Measurements from ENCODE around the gene P4HA2. TPM values are rescaled to one million over a fixed set of nuclear protein-coding genes. Genes with fewer than 3 reads are reported as not detected.

P4HA2 gene
- total RNA-seq, 2 experiments from 2014 or later: 17.3 to 18.6 TPM

DNA sequence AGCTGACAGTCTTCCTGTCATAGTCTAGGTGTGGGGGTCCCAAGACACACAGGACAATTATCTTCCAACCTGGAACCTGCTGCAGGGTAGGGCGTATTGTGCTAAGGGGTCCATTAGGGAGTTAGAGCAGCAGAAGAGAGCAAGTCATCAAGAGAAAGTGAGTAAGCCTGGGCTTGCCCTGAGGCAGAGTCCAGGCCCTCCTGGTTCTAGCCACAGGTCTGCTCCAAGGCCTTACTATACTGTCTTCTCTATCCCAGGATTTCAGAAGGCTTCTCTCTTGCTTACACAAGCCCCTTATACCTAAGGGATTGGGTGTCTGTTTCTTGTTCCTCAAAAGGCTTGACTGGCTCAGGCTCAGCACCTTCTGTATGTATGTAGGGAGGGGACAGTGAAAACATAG is 7.7 kb downstream of the P4HA2 start:
- ATAC-seq (no peak), DNase-seq (no peak)
- Mint-ChIP-seq H3K36me3 (ENCODE audit: low read depth) (no peaks in the 10 kb centered on the region), H3K27me3 (peaks cover 2% of the 10 kb centered on the region), H3K4me1 (ENCODE audit: low read depth) (peaks cover under 1% of the 10 kb centered on the region), H3K27ac (no peak overlapping the region), H3K9me3 (no peaks in the 10 kb centered on the region), H3K4me3 (no peak overlapping the region)
- TF ChIP-seq, protein P1, sequence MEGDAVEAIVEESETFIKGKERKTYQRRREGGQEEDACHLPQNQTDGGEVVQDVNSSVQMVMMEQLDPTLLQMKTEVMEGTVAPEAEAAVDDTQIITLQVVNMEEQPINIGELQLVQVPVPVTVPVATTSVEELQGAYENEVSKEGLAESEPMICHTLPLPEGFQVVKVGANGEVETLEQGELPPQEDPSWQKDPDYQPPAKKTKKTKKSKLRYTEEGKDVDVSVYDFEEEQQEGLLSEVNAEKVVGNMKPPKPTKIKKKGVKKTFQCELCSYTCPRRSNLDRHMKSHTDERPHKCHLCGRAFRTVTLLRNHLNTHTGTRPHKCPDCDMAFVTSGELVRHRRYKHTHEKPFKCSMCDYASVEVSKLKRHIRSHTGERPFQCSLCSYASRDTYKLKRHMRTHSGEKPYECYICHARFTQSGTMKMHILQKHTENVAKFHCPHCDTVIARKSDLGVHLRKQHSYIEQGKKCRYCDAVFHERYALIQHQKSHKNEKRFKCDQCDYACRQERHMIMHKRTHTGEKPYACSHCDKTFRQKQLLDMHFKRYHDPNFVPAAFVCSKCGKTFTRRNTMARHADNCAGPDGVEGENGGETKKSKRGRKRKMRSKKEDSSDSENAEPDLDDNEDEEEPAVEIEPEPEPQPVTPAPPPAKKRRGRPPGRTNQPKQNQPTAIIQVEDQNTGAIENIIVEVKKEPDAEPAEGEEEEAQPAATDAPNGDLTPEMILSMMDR (IDR thresholded peaks at IDR 0.05): no peak
- ChIA-PET CTCF (interaction anchor here (1.3 to 1.4 kb wide), 2 partner anchors 19 to 155 kb away, joined by 3 to 5 read pairs; no protein-coding TSS in a partner anchor), POLR2A (no interaction called here)
- intact Hi-C loops (cut with micrococcal nuclease): no loop called here

DNA sequence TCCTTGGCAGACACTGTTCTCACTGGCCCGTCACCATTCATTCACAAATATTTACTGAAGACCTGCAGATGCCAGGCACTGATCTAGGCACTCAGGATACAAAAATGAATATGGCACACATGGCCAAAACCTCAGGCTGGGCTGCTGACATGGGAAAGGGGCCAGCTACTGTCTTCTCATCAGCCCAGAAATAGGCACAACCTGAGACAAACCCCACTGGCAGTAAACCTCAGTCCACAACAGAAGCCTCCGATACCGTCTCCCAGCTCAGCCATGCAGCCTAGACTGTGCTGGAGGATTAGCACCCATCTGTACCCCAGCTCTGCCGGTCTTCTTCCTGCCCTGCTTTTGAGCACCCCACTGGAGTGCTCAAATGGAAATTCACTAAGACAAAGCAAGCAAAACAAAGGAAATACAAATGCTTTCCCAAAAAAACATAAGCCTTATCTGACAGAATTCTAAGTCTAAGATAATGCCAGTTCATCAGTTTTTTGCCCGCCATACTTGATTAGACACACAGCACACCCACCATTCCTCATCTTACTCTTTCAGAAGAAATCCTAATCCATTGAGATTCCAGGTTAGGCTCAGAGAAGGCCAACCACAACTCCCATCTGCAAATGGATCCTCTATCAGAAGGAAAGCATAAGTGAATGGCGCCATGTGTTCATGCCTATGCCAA is 8.2 kb downstream of the P4HA2 start:
- H3K4me3 Mint-ChIP-seq: no peak overlapping the region
- POLR2A ChIA-PET: no interaction called here
- CTCF ChIA-PET: interaction anchor here (1.3 to 3.8 kb wide), 3 partner anchors 18 to 155 kb away, joined by 3 to 18 read pairs (median 5); no protein-coding TSS in a partner anchor
- ATAC-seq (no peak), DNase-seq (no peak)
- no peaks in the 10 kb centered on the region for H3K9me3 Mint-ChIP-seq
- TF ChIP-seq, protein P1 (IDR thresholded peaks at IDR 0.05): no peak
- H3K36me3 Mint-ChIP-seq (ENCODE audit: low read depth): no peaks in the 10 kb centered on the region
- H3K4me1 Mint-ChIP-seq (ENCODE audit: low read depth): no peaks in the 10 kb centered on the region
- H3K27me3 Mint-ChIP-seq: no peaks in the 10 kb centered on the region
- intact Hi-C loops (cut with micrococcal nuclease): no loop called here
- no peak overlapping the region for H3K27ac Mint-ChIP-seq

DNA sequence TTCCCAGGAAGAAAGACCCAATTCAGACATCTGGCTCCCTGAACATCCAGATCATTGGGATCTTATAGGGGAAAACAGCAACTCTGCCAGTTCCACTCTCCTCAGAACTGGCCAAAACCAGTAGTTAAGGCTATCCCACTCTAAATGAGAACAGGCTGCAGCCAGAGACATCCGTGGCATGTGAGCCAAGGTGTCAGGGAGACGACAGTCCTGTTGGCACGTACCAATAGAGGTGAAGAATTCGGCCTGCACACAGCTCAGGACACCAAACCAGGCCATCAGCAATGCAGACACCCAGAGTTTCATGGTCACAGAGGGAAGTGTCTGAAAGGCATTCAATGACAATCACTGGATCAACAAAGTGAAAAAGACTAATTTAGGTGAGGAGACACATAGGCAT is 9.3 kb downstream of the P4HA2 start:
- TF ChIP-seq, protein P1 (IDR thresholded peaks at IDR 0.05): no peak
- DNase-seq (no peak), ATAC-seq (no peak)
- H3K9me3 Mint-ChIP-seq: no peaks in the 10 kb centered on the region
- H3K4me1 Mint-ChIP-seq (ENCODE audit: low read depth): no peaks in the 10 kb centered on the region
- no peaks in the 10 kb centered on the region for H3K27me3 Mint-ChIP-seq
- no peaks in the 10 kb centered on the region for H3K36me3 Mint-ChIP-seq (ENCODE audit: low read depth)
- intact Hi-C loops (cut with micrococcal nuclease): no loop called here
- no peak overlapping the region for H3K27ac Mint-ChIP-seq
- POLR2A ChIA-PET: no interaction called here
- CTCF ChIA-PET: interaction anchor here (1.4 to 3.8 kb wide), 2 partner anchors 10 to 20 kb away, joined by 7 to 18 read pairs; no protein-coding TSS in a partner anchor
- no peak overlapping the region for H3K4me3 Mint-ChIP-seq

DNA sequence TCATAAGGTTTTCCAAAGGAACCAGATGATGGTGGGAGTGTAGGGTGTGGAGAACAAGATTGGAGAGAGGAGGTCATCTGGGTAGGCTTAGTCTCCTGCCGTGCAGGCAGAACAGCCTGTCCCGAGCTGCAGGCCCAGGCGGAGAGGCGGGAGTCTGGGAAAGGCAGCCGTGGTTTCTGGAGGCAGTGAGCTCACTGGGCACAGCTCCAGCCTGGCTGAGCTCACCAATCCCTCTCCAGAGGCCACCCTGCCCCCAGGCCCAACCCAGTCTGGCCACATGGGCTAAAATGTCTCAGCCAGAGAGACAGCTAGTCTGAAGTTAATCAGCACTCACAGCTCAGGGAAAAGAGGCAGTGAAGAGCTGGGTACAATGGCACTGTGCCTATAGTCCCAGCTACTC is 12.3 kb downstream of the P4HA2 start:
- Mint-ChIP-seq H3K4me3 (no peak overlapping the region), H3K27me3 (no peaks in the 10 kb centered on the region), H3K27ac (no peak overlapping the region), H3K9me3 (no peaks in the 10 kb centered on the region), H3K4me1 (ENCODE audit: low read depth) (no peaks in the 10 kb centered on the region), H3K36me3 (ENCODE audit: low read depth) (no peaks in the 10 kb centered on the region)
- no peak for ATAC-seq
- no peak for DNase-seq
- TF ChIP-seq, protein P1 (IDR thresholded peaks at IDR 0.05): no peak
- intact Hi-C loops (cut with micrococcal nuclease): no loop called here
- CTCF ChIA-PET: interaction anchor here (0.8 to 1.7 kb wide), 3 partner anchors 23 to 35 kb away, joined by 3 to 7 read pairs (median 5); no protein-coding TSS in a partner anchor
- POLR2A ChIA-PET: interaction anchor here (0.8 kb wide), 1 partner anchor 11 kb away, joined by 3 read pairs; no protein-coding TSS in a partner anchor

DNA sequence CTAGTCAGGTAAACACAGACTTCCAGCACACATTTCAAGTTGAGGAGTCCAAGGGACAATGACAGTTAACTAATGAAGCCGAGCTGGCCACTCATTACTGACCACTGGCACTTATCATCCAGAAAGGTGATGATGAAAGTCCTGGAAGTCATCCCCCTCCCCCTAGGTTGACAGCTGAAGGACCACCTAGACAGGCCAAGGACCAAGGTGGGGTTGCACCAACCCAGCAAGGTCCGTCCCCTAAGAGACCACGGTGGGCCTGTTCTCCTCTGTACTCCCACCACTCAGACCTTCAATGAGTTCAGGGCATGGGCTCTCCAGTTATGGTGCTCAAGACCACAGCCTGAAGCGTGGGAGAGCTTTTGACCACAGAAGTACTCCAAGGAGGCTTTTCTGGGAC is 13.2 kb downstream of the P4HA2 start:
- ChIA-PET CTCF (interaction anchor here (0.8 to 1.7 kb wide), 3 partner anchors 24 to 34 kb away, joined by 3 to 7 read pairs (median 5); no protein-coding TSS in a partner anchor), POLR2A (no interaction called here)
- H3K27ac Mint-ChIP-seq: no peak overlapping the region
- ATAC-seq (no peak), DNase-seq (no peak)
- TF ChIP-seq, protein P1 (IDR thresholded peaks at IDR 0.05): no peak
- H3K36me3 Mint-ChIP-seq (ENCODE audit: low read depth): no peaks in the 10 kb centered on the region
- no peaks in the 10 kb centered on the region for H3K4me1 Mint-ChIP-seq (ENCODE audit: low read depth)
- intact Hi-C loops (cut with micrococcal nuclease): no loop called here
- no peaks in the 10 kb centered on the region for H3K27me3 Mint-ChIP-seq
- H3K9me3 Mint-ChIP-seq: no peaks in the 10 kb centered on the region
- H3K4me3 Mint-ChIP-seq: no peak overlapping the region
